Brain microvascular endothelial cell (primary cell): Measurements from ENCODE around the gene TMPRSS11F.

Experiments used
- DNase-seq: peaks from one replicate; pipeline ENCODE4 v3.0.0-alpha.2; 2020
- H3K27ac ChIP-seq: fragments of 250-450 bp; sonication (Bioruptor Pico); 2 replicates; pipeline ENCODE4 v1.5.1; 2020; ENCODE audit warnings: mild to moderate bottlenecking, moderate library complexity
- H3K27me3 ChIP-seq: fragments of 250-450 bp; sonication (Bioruptor Pico); replicated peaks from 2 replicates; pipeline ENCODE4 v1.5.1; 2020; ENCODE audit warnings: mild to moderate bottlenecking
- H3K36me3 ChIP-seq: fragments of 250-450 bp; sonication (Bioruptor Pico); replicated peaks from 2 replicates; pipeline ENCODE4 v1.5.1; 2020; ENCODE audit warnings: mild to moderate bottlenecking
- H3K4me3 ChIP-seq: 2 replicates; pipeline ENCODE4 v1.5.1; 2011; ENCODE audit warnings: low read depth, mild to moderate bottlenecking, control low read depth, low read length, moderate library complexity
- CTCF ChIP-seq: IDR thresholded peaks from 2 replicates; pipeline ENCODE4 v1.5.1; 2011; ENCODE audit warnings: low read depth, mild to moderate bottlenecking, moderate library complexity, low read length, control low read depth, inconsistent platforms; ENCODE audit errors: missing control alignments
- in situ Hi-C: cut with HindIII; loops from 2 replicates; pipeline ENCODE4 v1.10.0; 2017; ENCODE audit warnings: low sequenced_read_pairs, low pct_ligation_motif_present

Gene TMPRSS11F

GRCh38 chr4:68167166-68167565 lies 37.5 kb upstream of the TMPRSS11F start:
- Histone ChIP-seq H3K4me3 (no peak overlapping the region), H3K27ac (no peak overlapping the region), H3K27me3 (no peaks in the 10 kb centered on the region), H3K36me3 (no peaks in the 10 kb centered on the region)
- TF ChIP-seq CTCF = no peak
- DNase-seq = no peak
- in situ Hi-C loops = no loop called here

- DNase-seq = no peak
- Histone ChIP-seq H3K36me3 (no peaks in the 10 kb centered on the region), H3K27me3 (no peaks in the 10 kb centered on the region), H3K27ac (no peak overlapping the region), H3K4me3 (no peak overlapping the region)
- in situ Hi-C loops = no loop called here
- no peak for TF ChIP-seq CTCF
Observed at GRCh38 chr4:68163754-68164153, 34.1 kb upstream of the TMPRSS11F start.

- in situ Hi-C loops = no loop called here
- H3K27ac ChIP-seq = no peak overlapping the region
- no peak for DNase-seq
- H3K36me3 ChIP-seq = no peaks in the 10 kb centered on the region
- H3K4me3 ChIP-seq = no peak overlapping the region
- TF ChIP-seq CTCF = no peak
- H3K27me3 ChIP-seq = no peaks in the 10 kb centered on the region
Observed at GRCh38 chr4:68162196-68162595, 32.5 kb upstream of the TMPRSS11F start.

- no peak overlapping the region for H3K4me3 ChIP-seq
- no peak overlapping the region for H3K27ac ChIP-seq
- no peaks in the 10 kb centered on the region for H3K27me3 ChIP-seq
- no peaks in the 10 kb centered on the region for H3K36me3 ChIP-seq
- in situ Hi-C loops = no loop called here
- no peak for TF ChIP-seq CTCF
- DNase-seq = no peak
Observed at GRCh38 chr4:68152411-68152810, 22.7 kb upstream of the TMPRSS11F start.

GRCh38 chr4:68148800-68149685 lies 19.4 kb upstream of the TMPRSS11F start:
- H3K27me3 ChIP-seq = no peaks in the 10 kb centered on the region
- no peaks in the 10 kb centered on the region for H3K36me3 ChIP-seq
- no peak for DNase-seq
- in situ Hi-C loops = no loop called here
- H3K27ac ChIP-seq = no peak overlapping the region
- TF ChIP-seq CTCF = no peak
- no peak overlapping the region for H3K4me3 ChIP-seq

GRCh38 chr4:68147079-68147478 lies 17.4 kb upstream of the TMPRSS11F start:
- Histone ChIP-seq H3K4me3 (no peak overlapping the region), H3K27me3 (no peaks in the 10 kb centered on the region), H3K27ac (no peak overlapping the region), H3K36me3 (no peaks in the 10 kb centered on the region)
- no peak for DNase-seq
- TF ChIP-seq CTCF = no peak
- in situ Hi-C loops = no loop called here
